T1000 (cell line): Measurements from ENCODE around the gene KCP.

ENCODE experiments used
- DNase-seq: peaks from one replicate; lab custom pipeline; 2025; ENCODE audit warnings: mixed read lengths; lab: John Stamatoyannopoulos, UW

KCP gene

DNA sequence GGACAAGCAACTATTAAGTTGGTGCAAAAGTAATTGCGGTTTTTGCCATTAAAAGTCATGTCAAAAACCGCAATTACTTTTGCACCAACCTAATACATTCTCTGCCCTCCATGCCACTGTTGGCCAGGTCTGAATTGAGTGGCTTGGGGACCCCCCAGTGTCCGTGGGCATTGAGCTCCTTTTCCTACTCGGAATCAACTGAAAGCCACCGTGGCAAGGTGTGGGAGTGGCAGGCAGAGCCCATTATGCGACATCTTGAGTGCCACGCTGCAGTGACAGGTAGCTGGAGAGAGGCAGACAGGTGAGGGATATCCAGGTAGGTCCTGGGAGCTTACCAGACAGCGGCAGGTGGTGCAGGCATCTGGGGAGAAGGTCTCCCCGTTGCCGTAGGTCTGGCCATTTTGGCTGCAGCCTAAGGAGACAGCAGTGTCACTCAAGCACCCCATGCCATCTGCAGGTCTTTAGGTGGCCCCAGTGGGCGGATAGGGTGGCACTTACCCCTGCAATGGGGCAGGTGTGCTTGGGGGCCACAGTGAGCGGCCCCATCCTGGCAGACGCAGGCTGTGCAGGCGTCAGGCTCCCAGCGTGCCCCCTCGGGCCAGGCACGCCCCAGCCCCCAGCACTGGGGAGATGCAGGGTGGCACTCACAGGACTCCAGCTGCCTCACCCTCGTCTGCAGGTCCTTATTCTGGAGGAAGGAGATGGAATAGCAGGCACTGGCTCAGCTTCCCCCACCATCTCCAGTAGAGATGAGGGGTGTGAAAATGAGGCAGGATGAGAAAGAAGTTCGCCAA is 3.5 kb downstream of the KCP start:
- no peak for DNase-seq

DNA sequence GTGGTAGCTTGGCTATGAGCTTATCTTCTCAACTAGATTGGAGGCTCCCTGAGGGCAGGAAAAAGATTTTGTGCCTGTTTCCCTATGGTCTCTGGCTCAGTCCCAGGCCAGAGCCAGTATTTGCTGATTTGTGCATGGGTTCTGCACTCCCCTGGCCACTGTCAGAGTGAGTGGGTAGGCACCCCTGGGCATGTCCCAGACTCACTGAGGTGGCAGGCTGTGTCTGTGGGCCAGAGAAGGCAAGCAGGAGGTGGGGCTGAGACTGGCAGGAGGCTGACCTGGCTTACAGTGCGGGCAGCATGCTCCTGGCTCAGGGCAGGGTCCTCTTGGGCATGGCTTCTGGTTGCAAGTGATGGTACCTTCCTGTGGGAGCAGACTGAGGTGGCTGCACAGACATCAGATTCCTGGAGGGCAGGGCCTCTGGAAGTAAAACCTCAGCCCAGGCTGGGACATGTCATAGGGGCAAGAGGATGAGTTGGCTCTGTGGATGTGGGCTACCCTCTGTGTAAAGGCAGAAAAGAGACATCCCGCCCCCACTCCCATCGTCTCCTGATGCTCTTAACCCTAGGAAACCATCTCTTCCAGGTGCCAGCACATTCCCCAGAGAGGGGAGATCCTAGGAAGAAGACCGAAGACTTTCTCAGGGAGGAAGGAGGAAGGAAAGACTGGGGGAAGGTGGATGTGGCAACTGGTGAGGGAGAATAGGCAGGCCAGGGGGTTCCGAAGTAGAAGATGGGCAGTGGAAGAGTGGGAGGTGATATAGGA is 4.3 kb downstream of the KCP start:
- DNase-seq, result no peak

DNA sequence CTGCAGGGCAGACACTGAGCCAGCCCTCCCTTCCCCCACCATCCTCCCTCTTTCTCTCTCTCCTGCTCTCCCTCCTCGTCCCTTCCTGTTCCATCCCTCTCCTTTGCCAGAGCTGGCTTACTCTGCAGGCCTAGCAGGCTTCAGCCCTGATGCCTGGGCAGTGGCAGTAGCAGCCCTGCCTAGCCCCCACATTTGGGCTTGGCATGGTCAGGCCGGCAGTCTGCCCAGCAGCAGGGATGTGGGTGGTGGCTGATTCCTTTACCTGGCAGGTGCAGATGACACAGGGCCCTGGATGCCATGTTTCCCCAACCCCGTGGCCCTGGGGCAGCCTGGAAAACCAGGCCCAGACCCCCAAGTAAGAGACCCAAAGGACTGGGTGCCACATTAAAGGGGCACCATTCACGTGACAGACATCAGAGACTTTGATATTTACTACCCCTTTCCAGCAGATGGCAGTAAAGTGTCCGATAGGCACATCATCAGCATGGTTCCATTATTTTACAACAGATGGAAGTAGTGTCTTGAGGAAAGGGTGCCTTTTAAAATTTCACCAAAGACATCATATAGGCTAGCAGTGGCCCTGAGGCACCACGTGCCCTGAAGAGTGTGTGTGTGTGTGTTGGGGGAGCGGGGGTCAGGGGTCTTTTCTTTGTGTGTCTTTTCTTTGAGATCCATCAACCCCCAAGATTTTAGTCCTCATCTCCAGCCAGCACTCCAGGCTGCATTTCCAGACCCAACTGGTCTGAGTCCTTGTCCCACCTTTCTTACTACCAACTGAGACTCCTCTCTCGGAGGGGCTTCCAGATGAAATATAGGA is 5.9 kb downstream of the KCP start:
- no peak for DNase-seq

- no peak for DNase-seq
Measured at GRCh38 chr7:128903621-128904361, 6.7 kb downstream of the KCP start.

DNA sequence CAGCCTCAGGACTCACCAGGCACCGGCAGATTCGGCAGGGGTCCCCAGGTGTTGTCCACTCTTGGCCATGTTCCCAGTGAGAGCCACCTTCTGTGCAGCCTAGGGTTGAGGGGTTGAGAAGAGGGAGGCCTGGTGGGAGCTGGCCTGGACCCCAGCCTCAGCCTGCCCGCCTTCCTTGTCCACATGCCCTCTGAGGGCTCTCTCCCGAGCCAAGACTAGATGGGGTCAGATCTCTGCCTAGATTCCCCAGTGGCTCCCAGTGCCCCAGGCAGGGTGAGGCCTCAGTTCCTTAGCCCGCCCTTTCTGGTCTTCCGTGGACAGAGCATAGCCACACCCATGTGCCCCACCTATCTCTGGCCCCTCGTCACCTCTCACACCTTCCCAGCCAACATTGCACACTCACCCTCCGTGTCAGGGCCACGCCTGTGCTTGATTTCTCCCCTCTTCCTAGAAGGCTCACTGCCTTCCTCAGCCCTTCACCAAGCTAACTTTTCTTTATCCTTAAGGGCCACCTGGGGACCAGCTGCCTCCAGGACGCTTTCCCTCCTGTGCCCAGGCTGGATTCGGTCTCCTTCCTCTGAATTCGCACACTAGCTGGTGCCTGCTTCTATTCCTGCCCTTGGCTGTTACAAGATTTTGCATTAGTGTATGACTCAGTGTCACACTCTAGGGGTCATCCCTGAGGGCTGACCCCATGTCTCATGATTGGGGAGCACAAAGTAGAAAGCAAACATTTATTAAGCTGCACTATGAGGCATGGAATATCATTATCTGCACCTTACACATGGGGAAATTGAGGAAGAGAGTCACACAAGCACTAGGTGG is 7.5 kb downstream of the KCP start:
- no peak for DNase-seq

- DNase-seq, result no peak
Measured at GRCh38 chr7:128900237-128900636, 10.3 kb downstream of the KCP start.

DNA sequence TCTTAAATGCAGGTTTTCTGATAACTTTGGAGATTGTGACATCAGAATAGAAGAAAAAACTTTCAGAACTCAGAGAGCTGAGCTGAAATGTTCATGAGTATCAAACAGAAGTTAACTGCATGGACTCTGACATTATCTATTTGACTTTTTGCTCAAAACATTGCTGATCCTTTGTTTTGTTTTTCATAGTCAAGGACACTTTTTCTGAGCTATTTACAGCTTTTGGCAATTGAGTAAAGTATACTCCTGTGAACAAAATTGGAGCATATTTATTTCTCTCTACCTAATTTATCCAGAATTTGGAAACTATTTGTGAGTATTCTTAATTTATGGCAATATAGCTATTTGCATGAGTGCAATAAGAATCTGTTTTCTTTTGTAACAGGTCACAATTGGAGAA is 11.1 kb downstream of the KCP start:
- no peak for DNase-seq

- DNase-seq, result no peak
Measured at GRCh38 chr7:128895320-128895719, 15.2 kb downstream of the KCP start.

GRCh38 chr7:128894101-128894440 is 16.4 kb downstream of the KCP start:
- DNase-seq, result no peak

DNA sequence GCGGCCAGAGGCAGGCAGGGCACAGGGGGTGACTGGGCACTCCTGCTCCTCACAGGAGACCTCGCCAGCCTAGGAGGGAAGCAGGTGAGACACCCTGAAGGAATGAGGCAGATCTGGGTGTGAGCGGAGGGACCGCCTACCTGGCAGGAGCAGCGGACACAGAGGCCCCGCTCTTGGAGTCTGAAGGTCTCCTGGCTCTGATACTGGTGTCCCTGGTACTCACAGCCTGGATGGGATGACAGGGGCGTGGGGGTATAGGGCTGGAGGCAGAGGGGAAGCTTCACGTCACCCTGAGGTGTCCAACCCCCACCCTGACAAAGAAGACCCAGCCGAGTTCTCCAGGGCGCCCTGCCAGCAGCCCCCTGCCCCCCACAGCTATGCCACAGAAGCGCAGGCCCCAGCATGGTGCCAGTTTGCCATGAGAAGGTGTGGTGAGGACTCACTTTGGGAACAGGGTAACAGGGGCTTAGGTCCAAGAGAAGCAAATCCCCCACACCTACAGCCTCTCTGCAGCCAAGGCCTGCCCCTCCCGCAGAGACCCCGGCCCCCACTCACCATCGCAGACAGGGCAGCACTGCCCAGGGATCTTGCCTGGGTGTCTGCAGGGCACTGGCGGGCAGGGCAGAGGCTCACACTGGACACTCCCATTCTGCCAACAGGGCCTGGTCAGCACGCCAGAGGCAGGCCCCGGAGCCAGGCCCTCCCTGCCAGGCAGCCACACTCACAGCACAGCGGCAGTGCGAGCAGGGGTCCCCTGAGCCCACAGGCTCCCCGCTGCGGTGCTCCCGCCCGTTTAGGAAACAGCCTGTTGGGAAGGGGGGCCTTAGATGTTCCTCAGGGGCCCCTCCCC is 17.0 kb downstream of the KCP start:
- no peak for DNase-seq

GRCh38 chr7:128892521-128893250 is 17.8 kb downstream of the KCP start:
- no peak for DNase-seq

DNA sequence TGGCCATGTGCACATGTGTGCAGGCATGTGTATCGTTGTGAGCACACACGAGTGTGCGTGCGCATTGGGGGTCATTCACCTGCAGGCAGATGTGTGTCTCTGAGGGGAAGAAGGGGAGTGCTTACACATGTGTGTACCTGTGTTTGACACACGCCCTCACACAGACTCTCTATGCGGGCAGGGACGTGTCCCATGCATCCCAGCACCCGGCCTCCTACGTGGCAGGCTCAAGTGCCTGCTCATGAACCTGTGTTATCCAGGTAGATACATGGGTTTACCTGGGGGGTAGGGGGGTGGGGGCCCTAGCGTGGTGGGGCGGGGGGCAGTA is 18.6 kb downstream of the KCP start:
- no peak for DNase-seq

- no peak for DNase-seq
Measured at GRCh38 chr7:128891110-128891941, 19.2 kb downstream of the KCP start.

DNA sequence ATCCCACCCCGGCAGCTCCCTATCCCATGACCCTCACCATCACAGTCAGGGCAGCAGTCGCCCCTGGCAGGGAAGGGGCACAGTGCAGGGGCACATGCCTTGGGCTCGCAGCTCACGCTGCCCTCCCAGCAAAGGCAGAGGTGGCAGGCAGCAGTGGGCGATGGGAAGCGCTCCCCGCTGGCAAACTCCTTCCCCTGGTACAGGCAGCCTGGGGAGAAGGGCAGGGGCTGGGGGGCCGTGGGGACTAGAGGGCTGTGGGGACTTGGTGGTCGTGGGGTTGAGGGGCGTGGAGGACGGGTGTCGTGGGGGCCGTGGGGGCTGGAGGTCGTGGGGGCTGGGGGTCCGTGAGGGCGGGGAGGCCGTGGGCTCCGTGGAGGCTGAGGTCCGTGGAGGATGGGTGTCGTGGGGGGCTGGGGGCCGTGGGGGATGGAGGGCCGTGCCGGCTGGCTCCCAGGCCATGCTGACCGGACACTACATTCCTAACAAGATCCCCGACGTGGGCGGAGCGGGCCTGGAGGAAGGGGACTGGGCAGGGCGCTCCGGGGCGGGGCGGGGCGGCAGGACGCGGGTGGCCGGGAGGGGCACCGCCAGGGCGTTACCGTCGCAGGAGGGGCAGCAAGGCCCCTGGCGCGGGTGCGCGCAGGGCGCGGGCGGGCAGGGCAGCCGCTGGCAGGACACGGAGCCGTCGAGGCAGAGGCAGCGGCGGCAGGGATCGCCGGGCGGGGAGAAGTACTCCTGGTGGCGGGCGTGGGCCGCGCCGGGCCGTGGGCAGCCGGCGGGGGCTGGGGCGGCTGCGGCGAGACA is 20.0 kb downstream of the KCP start:
- no peak for DNase-seq

GRCh38 chr7:128889121-128889520 is 21.4 kb downstream of the KCP start:
- DNase-seq, result no peak

DNA sequence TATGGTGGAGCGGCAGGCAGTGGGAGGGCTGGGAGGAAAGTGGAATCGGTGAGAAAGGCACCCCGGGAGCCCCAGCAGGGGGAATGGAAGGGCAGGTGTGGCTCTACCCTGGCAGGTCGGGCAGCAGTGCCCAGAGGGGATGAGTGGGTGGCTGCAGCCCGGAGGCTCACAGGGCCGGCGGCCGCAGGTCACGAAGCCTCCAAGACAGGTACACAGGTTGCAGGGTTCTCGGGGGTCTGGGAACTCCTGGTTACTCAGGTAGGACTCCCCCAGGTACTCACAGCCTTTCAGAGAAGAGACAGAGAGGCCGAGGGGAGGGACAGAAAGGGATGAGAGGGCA is 21.8 kb downstream of the KCP start:
- no peak for DNase-seq

DNA sequence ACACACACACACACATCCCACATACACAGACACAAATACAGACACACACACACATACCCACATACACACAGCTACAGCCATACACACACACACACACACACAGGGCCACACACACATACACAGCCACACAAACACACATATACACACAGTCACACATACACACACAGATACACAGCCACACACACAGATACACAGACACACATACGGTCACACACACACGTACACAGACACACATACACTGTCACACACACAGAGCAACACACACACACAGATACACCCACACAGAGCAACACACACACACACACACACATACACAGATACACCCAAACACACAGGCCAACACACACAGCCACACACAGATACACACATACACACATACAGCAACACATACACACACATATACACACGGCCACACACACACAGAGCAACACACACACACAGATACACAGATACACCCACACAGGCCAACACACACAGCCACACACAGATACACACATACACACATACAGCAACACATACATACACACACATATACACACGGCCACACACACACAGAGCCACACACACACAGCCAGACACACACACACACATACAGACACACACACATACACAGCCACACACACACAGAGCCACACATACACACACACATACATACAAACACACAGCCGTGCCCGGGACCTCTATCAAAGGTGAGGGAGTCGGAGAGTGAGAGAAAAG is 22.3 kb downstream of the KCP start:
- DNase-seq, result no peak
